Ammon's horn (tissue), 1 donor: ENCODE data around the gene WWC2.
"Not testable (repeated sequence)": the region's sequence is repeated elsewhere in the genome, so short reads cannot be mapped to it uniquely, and the experiment has no call there.

Source experiments
- DNase-seq: peaks from one replicate; pipeline ENCODE4 v3.0.0-alpha.2; 2016; ENCODE audit warnings: low spot score

Gene WWC2

DNA sequence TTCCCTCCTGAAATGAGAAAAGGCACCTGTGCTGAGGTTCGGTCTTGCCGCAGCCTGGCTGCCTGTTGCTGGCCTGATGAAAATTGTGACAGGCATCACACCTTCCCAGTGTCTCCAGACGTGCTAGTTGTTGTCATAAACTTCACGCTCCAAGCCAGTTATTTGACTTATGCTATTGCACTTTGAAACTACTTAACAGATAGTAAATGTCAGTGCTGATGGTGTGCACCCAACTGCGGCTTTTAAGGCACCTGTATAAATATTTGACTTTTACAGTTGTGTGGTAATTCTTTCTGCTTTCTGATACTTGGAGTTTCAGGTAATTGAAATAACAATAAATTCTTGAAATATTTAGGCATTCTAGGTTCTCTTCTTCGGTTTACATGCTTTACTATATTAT is 1.8 kb downstream of the WWC2 start:
- no peak for DNase-seq

DNA sequence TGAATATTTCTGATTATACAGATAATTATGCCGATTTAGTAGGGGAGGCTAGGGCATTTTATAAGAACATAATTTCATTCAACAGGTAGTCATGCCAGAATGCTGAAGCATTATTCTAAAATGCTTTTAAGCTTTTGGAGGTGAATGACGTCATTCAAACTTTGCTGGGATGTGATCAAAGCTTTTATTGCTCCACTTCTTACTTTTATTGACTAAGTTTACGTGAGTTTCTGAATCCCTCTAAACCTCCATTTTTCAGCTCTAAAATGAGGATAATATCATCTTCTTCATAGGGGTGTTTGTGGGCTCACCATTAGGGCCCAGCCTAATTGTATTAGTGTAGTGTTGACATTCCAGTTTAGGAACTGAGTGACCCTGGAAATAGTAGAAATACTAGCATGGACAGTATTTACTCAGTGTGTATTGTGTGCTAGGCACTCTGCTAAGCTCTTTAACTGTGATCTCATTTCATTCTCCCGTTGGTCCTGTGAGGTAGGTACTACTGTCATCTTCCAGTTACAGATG is 3.0 kb downstream of the WWC2 start:
- no peak for DNase-seq

DNA sequence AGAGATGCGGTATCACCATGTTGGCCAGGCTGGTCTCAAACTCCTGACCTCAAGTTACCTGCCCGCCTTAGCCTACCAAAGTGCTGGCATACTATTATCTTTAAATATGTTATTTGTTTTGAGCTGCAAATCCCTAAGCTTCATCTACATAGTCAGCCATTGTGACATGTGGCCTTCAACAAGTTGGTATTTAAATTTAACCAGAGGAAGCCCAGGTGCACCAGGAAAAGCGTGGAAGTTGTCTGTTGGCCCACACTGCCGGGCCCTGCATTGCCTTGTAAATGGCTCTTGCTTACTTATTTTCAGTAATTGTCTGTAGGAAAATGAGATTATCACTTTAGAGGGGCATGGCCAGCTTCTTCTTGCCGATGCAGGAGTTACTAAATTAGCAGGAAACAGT is 6.0 kb downstream of the WWC2 start:
- DNase-seq, result no peak

DNA sequence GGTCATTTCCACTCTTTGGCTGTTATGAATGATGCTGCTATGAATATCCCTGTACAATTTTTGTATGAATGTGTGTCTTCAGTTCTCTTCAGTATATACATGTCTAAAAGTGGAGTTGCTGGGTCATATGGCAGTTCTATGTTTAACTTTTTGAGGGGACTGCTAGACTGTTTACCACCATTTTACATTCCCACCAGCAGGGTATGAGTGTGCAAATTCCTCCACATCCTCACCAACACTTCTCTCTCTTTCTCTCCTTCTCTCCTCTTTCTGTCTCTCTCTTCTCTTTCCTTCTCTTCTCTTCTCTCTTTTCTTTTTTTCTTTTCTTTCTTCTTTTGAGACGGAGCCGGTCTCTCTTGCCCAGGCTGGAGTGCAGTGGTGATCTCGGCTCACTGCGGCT is 7.8 kb downstream of the WWC2 start:
- no peak for DNase-seq

DNA sequence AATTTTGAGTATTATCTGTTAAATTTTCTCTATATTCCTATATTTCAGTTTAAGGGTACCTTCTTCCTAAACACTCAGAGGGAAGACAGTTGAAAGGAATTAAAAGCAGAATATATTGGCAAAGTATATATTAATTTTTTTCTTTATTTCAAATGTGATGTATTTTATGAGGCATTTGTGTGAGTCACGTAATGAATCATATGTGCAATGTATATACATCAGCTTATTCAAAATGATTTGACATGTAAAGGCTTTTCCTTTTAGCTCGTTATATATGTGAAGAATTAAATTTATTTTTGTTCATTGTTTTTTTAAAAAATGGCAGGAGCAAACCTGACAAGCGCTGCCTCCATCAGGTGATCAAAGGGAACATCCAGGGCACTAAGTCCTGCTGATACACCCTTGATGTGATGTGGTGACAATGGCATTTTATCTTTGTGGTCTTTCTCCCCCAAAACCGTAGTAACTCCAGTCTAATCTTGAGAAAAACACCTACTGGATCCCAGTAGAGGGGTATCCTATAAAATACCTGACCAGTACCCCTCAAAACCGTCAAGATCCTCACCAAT is 8.9 kb downstream of the WWC2 start:
- no peak for DNase-seq

DNA sequence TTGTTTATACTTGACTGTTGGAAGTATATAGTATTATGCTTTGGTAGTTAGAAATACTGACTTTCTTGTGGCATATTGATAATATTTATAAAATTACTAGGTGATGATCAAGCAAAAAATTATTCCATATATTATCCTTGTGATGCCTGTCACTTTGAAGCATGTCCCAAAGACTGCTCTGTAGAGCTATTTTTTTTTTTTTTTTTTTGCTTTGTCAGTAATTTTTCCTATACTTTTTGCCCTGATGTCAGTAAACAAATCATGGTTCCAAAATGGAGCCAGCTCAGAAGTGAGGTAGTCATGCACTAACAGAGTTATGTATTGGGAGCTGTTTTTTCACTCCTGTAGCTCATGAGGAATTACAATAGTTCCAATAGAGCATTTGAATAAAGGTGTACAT is 11.2 kb downstream of the WWC2 start:
- no peak for DNase-seq

DNA sequence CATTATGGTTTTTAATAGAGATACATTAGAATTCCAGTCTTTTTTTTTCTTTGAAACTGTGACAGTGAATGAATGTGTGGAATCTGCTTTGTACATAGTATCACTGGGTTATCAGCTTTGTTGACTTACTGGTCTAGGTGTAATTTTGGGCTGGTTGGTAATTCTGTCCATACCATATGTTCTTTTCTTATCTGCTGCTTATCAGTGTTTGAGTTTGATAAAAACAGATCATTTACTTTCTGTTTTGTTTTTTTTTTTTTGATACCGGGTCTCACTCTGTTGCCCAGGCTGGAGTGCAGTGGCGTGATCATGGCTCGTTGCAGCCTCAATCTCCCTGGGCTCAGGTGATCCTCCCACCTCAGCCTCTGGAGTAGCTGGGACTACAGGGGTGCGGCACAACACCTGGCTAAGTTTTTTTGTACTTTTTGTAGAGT is 12.4 kb downstream of the WWC2 start:
- DNase-seq, result no peak

DNA sequence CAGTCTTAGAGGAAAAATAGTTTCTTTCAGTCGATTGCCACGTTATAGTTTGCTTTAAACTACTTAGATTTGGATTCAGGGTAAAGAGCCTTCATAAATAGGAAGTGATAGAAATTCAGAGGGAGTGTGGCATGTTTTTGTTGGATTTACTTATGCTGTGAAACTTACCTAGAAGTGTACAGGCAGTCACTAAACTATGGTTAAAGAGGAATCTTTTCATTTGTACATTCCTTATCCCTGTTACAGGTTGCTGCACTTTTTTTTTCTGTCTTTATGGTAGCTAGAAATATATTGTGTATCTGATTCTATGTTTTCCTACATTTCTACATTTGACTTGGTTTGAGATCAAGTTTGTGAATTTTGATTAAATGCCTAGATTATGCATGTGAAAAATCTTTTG is 19.1 kb downstream of the WWC2 start:
- no peak for DNase-seq

DNA sequence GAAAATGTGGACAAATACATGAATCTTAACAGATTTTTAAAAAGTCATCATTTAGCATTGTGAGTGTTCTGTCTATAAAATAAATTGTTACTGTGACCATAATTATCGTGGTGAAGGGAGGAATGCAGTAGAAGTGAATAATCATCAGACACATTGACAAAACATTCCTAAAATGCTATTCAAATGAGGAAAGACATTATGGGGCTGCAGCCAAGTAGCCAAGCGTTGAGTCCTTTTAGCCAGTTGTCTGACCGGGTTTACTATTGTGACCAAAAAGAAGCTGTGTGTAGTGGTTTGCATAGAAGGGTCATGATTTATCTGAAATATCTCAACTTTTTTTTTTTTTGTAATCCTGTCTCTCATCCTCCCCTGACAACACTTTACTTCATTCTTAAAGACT is 19.5 kb downstream of the WWC2 start:
- no peak for DNase-seq

DNA sequence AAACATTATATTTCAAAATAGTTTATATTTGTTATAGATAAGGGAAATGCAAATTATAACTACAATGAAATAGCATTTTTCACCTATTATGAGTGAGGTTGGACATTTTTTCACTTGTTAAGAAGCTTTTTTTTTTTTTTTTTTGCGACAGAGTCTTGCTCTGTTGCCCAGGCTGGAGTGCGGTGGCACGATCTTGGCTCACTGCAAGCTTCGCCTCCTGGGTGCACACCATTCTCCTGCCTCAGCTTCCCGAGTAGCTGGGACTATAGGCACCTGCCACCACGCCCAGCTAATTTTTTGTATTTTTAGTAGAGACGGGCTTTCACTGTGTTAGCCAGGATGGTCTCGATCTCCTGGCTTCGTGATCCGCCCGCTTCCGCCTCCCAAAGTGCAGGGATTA is 22.6 kb downstream of the WWC2 start:
- DNase-seq, result not testable (repeated sequence)

DNA sequence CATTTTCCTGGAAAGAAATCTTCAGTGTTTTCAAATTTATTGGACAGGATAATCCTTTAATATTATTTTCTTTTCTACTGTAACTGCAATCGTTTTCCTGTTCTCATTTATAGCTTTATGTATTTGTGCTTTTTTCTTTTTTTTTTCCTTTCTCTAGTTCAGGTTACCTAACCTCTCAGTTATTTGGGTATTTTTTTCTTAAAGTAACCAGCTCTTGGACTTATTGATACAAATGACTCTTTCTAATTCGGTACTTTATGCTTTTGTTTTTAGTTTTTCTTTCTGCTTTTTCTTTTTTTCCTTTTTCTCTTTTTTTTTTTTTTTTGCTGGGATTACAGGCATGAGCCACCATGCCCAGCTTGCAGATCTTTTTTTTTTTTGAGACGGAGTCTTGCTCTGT is 25.2 kb downstream of the WWC2 start:
- DNase-seq, result no peak

DNA sequence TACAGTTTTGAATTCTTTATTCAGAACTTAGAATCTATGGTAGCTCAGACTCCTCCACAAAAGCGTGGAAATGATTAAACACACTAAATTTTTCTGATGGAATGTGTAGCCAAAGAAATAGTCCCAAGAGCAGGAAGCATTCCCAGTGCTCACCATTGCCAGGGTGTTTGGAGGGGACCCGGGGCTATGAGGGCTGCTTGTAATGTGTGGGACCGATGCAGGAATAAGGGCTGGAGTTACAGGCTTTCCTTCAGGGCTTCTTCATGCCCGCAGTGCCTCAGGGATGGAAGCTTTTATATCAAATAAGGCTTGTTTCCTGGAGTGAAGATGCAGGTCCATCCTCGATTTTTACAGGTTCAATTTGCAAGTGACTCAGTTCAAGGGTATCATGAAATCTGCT is 25.8 kb downstream of the WWC2 start:
- DNase-seq, result no peak

DNA sequence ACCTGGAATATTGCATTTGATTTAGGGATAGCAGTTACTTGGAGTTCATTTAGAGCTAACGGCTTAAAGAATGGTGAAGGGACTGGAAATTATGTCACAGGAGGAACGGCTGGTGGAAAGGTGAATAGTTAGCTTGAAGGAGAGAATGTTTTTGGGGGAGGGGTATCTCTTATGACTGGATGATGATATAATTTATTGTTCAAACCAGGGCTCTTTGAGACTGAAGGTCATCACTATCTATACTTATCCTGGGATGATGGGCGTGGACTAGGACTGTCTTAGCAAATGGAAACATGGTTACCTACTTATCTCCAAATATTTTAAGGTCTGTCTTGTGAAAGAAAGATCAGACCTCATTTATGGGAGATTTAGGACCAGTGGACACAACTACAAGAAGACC is 30.1 kb downstream of the WWC2 start:
- no peak for DNase-seq

DNA sequence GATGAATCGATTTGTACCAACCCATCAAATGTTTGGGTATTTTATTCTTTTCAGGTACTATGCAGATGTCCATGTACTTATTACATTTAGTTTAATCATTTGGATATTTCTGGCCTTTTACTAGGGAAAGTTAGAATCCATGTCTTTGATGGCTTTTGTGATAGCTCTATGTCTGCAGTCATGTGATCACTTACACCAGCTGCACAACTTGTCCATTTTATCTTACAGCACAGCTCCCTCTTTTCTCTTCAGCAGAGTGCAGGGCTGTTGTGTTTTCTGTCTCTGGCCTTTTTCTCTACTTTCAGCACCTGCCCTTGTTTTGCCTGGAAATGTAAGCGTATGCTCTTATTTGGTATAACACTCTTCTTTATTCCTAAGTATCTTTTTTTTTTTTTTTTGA is 30.6 kb downstream of the WWC2 start:
- DNase-seq, result peak; percentile 20

DNA sequence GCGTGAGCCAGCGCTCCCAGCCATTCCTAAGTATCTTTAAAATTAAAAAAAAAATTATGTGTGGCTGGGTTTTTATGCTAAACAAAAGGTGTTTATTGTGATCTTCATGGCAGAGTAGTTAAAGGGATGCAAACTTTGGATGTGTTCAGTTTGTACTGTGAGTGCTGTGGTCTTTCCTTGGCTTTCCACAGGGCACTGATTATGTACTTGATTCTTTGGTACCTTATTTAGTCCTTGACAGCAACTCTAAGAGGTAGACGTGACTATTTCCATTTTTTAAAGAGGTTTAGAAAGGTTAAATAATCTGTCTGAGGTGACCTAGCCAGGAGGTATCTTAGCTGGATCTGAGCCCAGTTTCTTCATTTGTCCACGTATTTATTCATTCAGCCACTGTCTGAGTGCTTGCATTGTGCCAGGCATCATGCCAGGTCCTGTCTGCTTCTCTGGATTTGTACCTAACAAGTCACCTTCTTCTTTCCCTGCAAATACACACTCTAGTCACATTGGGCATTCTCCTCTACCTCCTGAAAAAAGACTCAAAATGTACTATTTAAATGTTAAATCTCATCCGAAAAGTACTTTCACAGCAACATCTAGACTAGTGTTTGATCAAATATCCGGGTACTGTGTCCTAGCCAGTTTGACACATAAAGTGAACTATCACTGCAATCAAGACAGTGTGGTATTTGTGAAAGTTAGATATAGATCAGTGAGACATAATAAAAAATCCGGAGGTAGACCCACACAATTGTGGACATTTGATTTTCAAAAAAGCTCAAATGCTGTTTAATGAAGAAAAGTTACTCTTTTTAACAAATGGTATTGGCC is 31.5 kb downstream of the WWC2 start:
- DNase-seq, result no peak

DNA sequence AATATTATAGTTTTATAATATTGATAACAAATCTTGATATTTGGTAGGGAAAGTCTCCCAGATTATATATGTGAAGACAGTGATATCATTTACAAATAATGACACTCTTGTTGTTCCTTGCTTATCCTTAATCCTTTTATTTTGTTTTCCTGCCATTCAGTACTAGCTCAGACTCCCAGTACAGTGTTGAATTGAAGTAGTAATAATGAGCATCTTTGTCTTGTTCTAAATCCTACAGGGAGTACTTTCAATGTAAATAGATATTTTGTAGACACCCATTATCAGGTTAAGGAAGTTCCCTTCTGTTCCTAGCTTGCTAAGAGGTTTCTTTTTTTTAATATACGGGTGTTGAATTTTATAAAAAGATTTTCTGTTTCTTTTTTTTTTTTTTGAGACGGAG is 33.0 kb downstream of the WWC2 start:
- no peak for DNase-seq

DNA sequence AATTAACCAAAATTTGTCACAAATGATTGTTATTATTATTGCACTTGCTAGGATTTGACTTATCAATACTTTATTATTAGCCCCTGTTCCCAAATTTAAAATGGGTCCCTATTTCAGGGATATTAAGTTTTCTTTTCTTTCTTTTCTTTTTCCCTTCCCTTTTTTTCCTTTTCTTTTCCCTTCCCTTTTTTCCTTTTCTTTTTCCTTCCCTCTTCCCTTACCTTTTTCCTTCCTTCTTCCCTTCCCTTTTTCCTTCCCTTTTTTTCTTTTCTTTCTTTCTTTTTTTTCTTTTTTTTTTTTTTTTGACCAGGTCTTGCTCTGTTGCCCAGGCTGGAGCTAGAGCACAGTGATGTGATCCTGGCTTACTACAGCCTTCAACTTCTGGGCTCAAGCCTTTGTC is 33.8 kb downstream of the WWC2 start:
- no peak for DNase-seq

DNA sequence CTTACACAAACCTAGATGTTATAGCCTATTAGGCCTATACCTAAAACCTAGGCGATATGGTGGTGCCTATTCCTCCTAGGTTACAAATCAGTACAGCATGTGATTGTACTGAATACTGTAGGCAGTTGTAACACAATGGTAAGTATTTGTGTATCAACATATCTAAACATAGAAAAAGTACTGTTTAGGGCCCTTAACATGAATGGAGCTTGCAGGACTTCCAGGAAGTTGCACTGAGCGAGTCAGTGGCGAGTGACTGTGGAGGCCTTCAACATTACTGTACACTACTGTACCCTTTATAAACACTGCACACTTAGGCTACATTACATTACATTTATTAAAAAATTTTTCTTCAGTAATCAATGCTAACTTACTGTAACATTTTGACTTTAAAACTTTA is 37.8 kb downstream of the WWC2 start:
- DNase-seq, result no peak

DNA sequence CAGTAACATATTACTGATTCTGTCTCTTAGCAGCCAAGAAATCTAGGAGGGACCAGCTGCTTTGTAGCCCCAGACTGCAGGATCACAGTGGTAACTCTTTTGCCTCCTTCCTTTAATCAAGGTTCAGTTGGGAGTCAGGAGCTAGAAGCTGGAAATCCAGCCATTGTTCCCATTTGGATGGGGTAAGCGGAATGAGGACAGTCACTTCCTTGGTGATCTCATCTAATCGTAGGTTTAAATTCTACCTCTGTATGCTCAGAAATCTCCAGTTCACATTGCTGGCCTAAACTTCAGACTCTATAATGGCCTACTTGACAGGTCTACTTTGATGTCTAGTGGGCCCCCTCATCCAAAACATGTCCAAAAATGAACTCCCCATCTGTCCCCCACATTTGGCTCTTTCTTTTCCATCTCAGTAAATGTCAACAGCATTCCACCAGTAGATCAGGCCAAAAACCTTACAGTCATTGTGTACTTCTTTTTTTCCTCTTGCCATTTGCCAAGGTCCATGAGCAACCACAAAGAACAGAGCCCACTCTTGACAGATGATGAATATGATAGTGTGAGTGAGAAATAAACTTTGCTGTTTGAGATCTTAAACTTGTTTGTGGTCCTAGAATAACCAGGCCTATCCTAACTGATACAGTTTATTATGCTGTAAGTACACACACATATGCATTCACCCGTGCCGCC is 40.1 kb downstream of the WWC2 start:
- DNase-seq, result no peak

DNA sequence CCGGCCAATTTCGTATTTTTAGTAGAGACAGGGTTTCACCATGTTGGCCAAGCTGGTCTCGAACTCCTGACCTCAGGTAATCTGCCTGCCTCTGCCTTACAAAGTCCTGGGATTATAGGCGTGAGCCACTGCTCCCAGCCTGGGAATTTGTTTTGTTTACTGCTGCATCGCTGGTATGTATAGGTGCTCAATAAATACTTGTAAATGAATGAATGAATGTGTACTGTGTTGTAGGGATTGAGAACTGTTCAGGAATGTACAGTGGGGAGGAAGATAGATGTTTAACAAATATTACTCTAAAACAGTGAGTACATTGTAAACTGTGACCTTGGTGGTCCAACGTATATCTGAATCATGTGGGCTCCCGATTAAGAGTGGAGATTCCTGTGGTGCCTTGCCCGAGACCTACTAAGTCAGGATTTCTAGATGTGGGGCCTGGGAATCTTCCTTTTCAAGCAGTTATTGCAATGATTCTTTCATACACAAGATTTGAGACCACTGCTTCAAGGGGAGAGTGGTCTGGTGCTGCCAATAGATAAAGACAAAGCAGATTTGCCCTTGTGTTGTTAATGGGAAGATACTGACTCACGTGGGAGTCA is 41.0 kb downstream of the WWC2 start:
- DNase-seq, result no peak

DNA sequence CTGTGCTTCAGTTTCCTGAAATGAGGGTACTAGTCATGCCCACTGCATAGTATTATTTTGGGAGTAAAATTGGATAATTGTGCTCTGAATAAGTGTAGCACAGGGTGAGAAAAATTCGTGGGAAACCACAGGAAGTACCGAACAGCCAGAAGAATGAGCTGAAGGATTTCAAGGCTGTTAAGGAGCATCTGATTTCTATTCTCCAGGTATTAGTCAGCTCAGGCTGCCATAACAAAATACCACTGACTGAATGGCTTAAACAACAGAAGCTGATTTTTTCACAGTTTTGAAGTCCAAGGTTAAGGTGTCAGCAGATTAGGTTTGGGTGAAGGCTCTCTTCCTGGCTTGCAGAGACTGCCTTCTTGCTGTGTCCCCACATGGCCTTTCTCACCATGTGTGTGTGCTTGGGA is 41.9 kb downstream of the WWC2 start:
- no peak for DNase-seq

DNA sequence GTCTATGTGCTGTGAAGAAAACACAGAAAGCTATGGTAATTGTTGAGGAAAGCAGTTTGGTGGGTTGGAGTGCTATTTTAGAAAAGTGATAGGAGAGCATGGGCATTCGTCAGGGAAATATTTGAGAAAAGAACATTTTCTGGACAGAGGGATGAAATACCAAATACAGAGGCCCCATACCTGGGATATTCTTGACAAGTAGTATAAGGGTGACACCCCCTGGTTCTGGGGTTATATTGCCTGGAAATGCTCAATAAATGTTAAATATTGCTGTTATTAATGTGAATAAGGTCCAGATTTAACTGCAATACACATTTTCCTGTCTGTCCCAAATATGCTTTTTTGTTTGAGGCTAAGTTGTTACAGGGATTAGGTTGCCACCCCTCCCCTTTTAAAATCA is 42.9 kb downstream of the WWC2 start:
- DNase-seq, result no peak
